H1 (cell line): ENCODE data around the gene SMARCA4. TPM values are rescaled to one million over a fixed set of nuclear protein-coding genes. Genes with fewer than 3 reads are reported as not detected.

Source experiments
- CTCF ChIA-PET: fragments of 300-600 bp; sonication (Branson Sonifier 250); formaldehyde crosslinking; loops from one replicate; lab custom pipeline; 2021; ENCODE audit not compliant: partially characterized antibody; lab: Charles Lee
- POLR2A ChIA-PET: fragments of 300-600 bp; sonication (Branson Sonifier 250); formaldehyde crosslinking; loops from one replicate; lab custom pipeline; 2021; ENCODE audit warnings: inconsistent platforms; ENCODE audit not compliant: partially characterized antibody; lab: Charles Lee
- DNase-seq, 2 experiments: peaks; one replicate each; pipeline versions ENCODE4 v3.0.0 to v3.0.0-alpha.2; 2010 to 2022; ENCODE audit warnings: low spot score in 2 of 2, low read depth in 1 of 2, mixed read lengths in 1 of 2
- FAIRE-seq: peaks from 2 replicates; lab custom pipeline; 2011; peaks lifted over from hg19 to GRCh38; lab: Jason Lieb, UNC
- H2AFZ ChIP-seq: 2 replicates; pipeline ENCODE4 v1.8.1; 2012; ENCODE audit warnings: low read length, inconsistent platforms
- H2AK5ac ChIP-seq: 2 replicates; pipeline ENCODE4 v1.6.1; 2013; ENCODE audit warnings: low read depth, low read length
- H2BK120ac ChIP-seq: replicated peaks from 2 replicates; pipeline ENCODE3; 2013; ENCODE audit warnings: low read depth, low read length, inconsistent platforms
- H2BK12ac ChIP-seq: 2 replicates; pipeline ENCODE4 v1.6.1; 2013; ENCODE audit warnings: low read depth, low read length
- H2BK15ac ChIP-seq: 2 replicates; pipeline ENCODE4 v1.6.1; 2013; ENCODE audit warnings: low read length
- H2BK20ac ChIP-seq: 2 replicates; pipeline ENCODE4 v1.6.1; 2013; ENCODE audit warnings: low read length
- H2BK5ac ChIP-seq: 2 replicates; pipeline ENCODE4 v1.6.1; 2013; ENCODE audit warnings: low read depth, low read length
- H3K14ac ChIP-seq: 2 replicates; pipeline ENCODE4 v1.6.1; 2013; ENCODE audit warnings: inconsistent platforms; ENCODE audit not compliant: insufficient read length
- H3K18ac ChIP-seq: 2 replicates; pipeline ENCODE4 v1.6.1; 2013; ENCODE audit warnings: low read length; ENCODE audit errors: extremely low read depth
- H3K23ac ChIP-seq: 2 replicates; pipeline ENCODE4 v1.6.1; 2013; ENCODE audit warnings: inconsistent platforms; ENCODE audit not compliant: insufficient read length
- H3K23me2 ChIP-seq: 2 replicates; pipeline ENCODE4 v1.6.1; 2013; ENCODE audit warnings: low read depth, low read length
- H3K27ac ChIP-seq: 2 replicates; pipeline ENCODE4 v1.6.1; 2011; ENCODE audit warnings: low read depth, low read length, inconsistent platforms
- H3K27me3 ChIP-seq, 4 experiments: replicated peaks in 1 of 4; 1 replicate in 1 of 4; 2 replicates in 3 of 4; pipeline versions ENCODE4 v1.6.1 to v1.8.1; 2011 to 2013; ENCODE audit warnings: low read length in 3 of 4, mild to moderate bottlenecking in 3 of 4, inconsistent platforms in 2 of 4, mixed read lengths in 2 of 4, moderate library complexity in 1 of 4; ENCODE audit not compliant: control insufficient read depth in 3 of 4, insufficient read depth in 3 of 4; ENCODE audit errors: extremely low read depth in 1 of 4
- H3K36me3 ChIP-seq, 4 experiments: 2 replicates each; pipeline versions ENCODE4 v1.6.1 to v1.8.1; 2011 to 2013; ENCODE audit warnings: mild to moderate bottlenecking in 4 of 4, low read length in 3 of 4, moderate library complexity in 2 of 4, control low read depth in 1 of 4, inconsistent platforms in 1 of 4; ENCODE audit not compliant: insufficient read depth in 4 of 4, control insufficient read depth in 2 of 4
- H3K4ac ChIP-seq: replicated peaks from 2 replicates; pipeline ENCODE3; 2013; ENCODE audit warnings: low read length, low read depth, mixed read lengths, inconsistent platforms; ENCODE audit not compliant: insufficient read length
- H3K4me1 ChIP-seq, 4 experiments: replicated peaks in 1 of 4; 1 replicate in 1 of 4; 2 replicates in 3 of 4; pipeline versions ENCODE4 v1.6.1 to v1.8.1; 2011 to 2013; ENCODE audit warnings: low read length in 3 of 4, inconsistent platforms in 2 of 4, mixed read lengths in 1 of 4; ENCODE audit not compliant: insufficient read depth in 4 of 4, control insufficient read depth in 3 of 4
- H3K4me2 ChIP-seq, 2 experiments: 2 replicates each; pipeline versions ENCODE4 v1.6.1 to v1.8.1; 2011 to 2013; ENCODE audit warnings: low read depth in 2 of 2, low read length in 2 of 2, control low read depth in 1 of 2, inconsistent platforms in 1 of 2, mild to moderate bottlenecking in 1 of 2; ENCODE audit not compliant: insufficient read depth in 1 of 2
- H3K4me3 ChIP-seq, 4 experiments: fragments of 200-600, 300-600 bp in 1 of 4; sonication (generic), shearing (Covaris generic), sonication (Bioruptor Twin) in 1 of 4; 2 replicates each; pipeline versions ENCODE4 v1.5.1 to v1.8.1; 2011 to 2016; ENCODE audit warnings: low read length in 4 of 4, low read depth in 3 of 4, control low read depth in 2 of 4, inconsistent platforms in 2 of 4, mild to moderate bottlenecking in 2 of 4, mixed read lengths in 1 of 4, moderate library complexity in 1 of 4; ENCODE audit not compliant: insufficient read depth in 2 of 4; ENCODE audit errors: extremely low read depth in 1 of 4
- H3K56ac ChIP-seq: replicated peaks from 2 replicates; pipeline ENCODE3; 2013; ENCODE audit warnings: low read depth, mild to moderate bottlenecking, mixed read lengths, low read length, inconsistent platforms; ENCODE audit not compliant: insufficient read length
- H3K79me1 ChIP-seq: 2 replicates; pipeline ENCODE4 v1.6.1; 2013; ENCODE audit warnings: low read depth, low read length, control low read depth
- H3K79me2 ChIP-seq, 2 experiments: 2 replicates each; pipeline versions ENCODE4 v1.6.1 to v1.8.1; 2012 to 2013; ENCODE audit warnings: low read length in 2 of 2, mild to moderate bottlenecking in 2 of 2, inconsistent platforms in 1 of 2; ENCODE audit not compliant: insufficient read depth in 2 of 2, control insufficient read depth in 1 of 2
- H3K9ac ChIP-seq, 4 experiments: replicated peaks in 1 of 4; 1 replicate in 1 of 4; 2 replicates in 3 of 4; pipeline versions ENCODE4 v1.6.1 to v1.8.1; 2011 to 2013; ENCODE audit warnings: low read depth in 3 of 4, low read length in 3 of 4, control low read depth in 2 of 4, mild to moderate bottlenecking in 2 of 4, moderate library complexity in 2 of 4, inconsistent platforms in 1 of 4; ENCODE audit errors: extremely low read depth in 1 of 4
- H3K9me3 ChIP-seq, 2 experiments: 2 replicates each; pipeline versions ENCODE4 v1.6.1 to v1.8.1; 2012 to 2013; ENCODE audit warnings: mild to moderate bottlenecking in 2 of 2, moderate library complexity in 2 of 2, control low read depth in 1 of 2, inconsistent platforms in 1 of 2, low read depth in 1 of 2, low read length in 1 of 2, mixed read lengths in 1 of 2; ENCODE audit not compliant: insufficient read depth in 2 of 2
- H4K20me1 ChIP-seq, 2 experiments: replicated peaks in 1 of 2; 2 replicates each; pipeline versions ENCODE3 to v1.8.1; 2011 to 2013; ENCODE audit warnings: inconsistent platforms in 2 of 2, low read length in 2 of 2, mild to moderate bottlenecking in 1 of 2; ENCODE audit not compliant: insufficient read depth in 2 of 2, control insufficient read depth in 1 of 2
- H4K5ac ChIP-seq: 2 replicates; pipeline ENCODE4 v1.6.1; 2013; ENCODE audit warnings: low read length, low read depth, mixed read lengths, inconsistent platforms; ENCODE audit not compliant: insufficient read length
- H4K8ac ChIP-seq: 2 replicates; pipeline ENCODE4 v1.8.0; 2013; ENCODE audit warnings: mild to moderate bottlenecking, moderate library complexity, low read length, inconsistent platforms; ENCODE audit not compliant: insufficient read depth; ENCODE audit errors: extremely low read depth
- H4K91ac ChIP-seq: replicated peaks from 2 replicates; pipeline ENCODE3; 2013; ENCODE audit warnings: low read length, mixed read lengths, inconsistent platforms; ENCODE audit not compliant: insufficient read length
- BACH1 ChIP-seq: IDR thresholded peaks from 2 replicates; pipeline ENCODE4 v1.6.1; 2012; ENCODE audit warnings: low read length, improper control_type of control experiment
- EP300 ChIP-seq, 2 experiments: IDR thresholded peaks; 1 replicate in 1 of 2; 2 replicates in 1 of 2; pipeline ENCODE4 v1.6.1; 2011 to 2012; ENCODE audit warnings: low read depth in 2 of 2, low read length in 2 of 2, mild to moderate bottlenecking in 2 of 2, borderline replicate concordance in 1 of 2, inconsistent platforms in 1 of 2, moderate library complexity in 1 of 2
- POLR2A ChIP-seq, 2 experiments: IDR thresholded peaks; 1 replicate in 1 of 2; 2 replicates in 1 of 2; pipeline ENCODE4 v1.6.1; 2011; ENCODE audit warnings: low read depth in 2 of 2, low read length in 2 of 2, mild to moderate bottlenecking in 2 of 2; ENCODE audit errors: control extremely low read depth in 1 of 2
- RNF2 ChIP-seq: fragments of 200-900, 300-1000 bp; sonication (generic); IDR thresholded peaks from 2 replicates; pipeline ENCODE4 v1.7.1; 2016; ENCODE audit warnings: borderline replicate concordance, low read depth, mild to moderate bottlenecking, antibody characterized with exemption, low read length; ENCODE audit not compliant: poor library complexity, severe bottlenecking; ENCODE audit errors: missing control alignments
- TAF7 ChIP-seq: optimal IDR thresholded peaks from 2 replicates; pipeline ENCODE3; 2011; ENCODE audit warnings: low read depth, mild to moderate bottlenecking, inconsistent platforms, low read length, moderate library complexity, borderline replicate concordance
- USF2 ChIP-seq: IDR thresholded peaks from 2 replicates; pipeline ENCODE4 v1.6.1; 2011; ENCODE audit warnings: low read length, improper control_type of control experiment
- WGBS, 2 experiments: shearing (Covaris generic) in 1 of 2; methylation state at CpG; one replicate each; pipeline versions ENCODE4 v1.1.6 to v1.1.7; 2013 to 2015; ENCODE audit warnings: low lambda C conversion rate in 2 of 2, mixed read lengths in 2 of 2, inconsistent platforms in 1 of 2, low coverage in 1 of 2, missing lambda C conversion rate in 1 of 2; ENCODE audit not compliant: insufficient replicate concordance in 2 of 2, insufficient coverage in 1 of 2, insufficient read length in 1 of 2; ENCODE audit errors: extremely low coverage in 1 of 2, missing lambda C conversion rate in 1 of 2; 5-methylcytosine and 5-hydroxymethylcytosine counted together
- polyA plus RNA-seq, 7 experiments: library from polyadenylated mRNA; depleted of rRNA in 3 of 7; stranded (reverse) in 5 of 7; unstranded in 2 of 7; fragments of >200 nt in 5 of 7; fragments of 200-250 nt in 2 of 7; gene quantifications; 1 replicate in 5 of 7; 2 replicates in 1 of 7; 4 replicates in 1 of 7; pipeline versions ENCODE4 v1.2.1 to v1.2.3, GENCODE V29; 2011 to 2013; ENCODE audit warnings: missing spikeins in 2 of 7, mixed read lengths in 2 of 7
- total RNA-seq: library from RNA; stranded (reverse); fragmentation: NEBNext Ultra II Directional; extraction: Animal tissue kit (Norgen Biotek cat#: 25700); gene quantifications from 2 replicates; pipeline ENCODE4 v1.2.1, GENCODE V29; 2021

The SMARCA4 gene
- total and polyA plus RNA-seq, 2 of the 8 experiments (the other 6 are each of a cell fraction or from before 2014, with no cell fraction given) = 86.4 to 263 TPM

- POLR2A ChIA-PET = interaction anchor here (0.6 to 0.8 kb wide), 2 partner anchors 113 to 519 kb away, joined by 3 to 4 read pairs; no protein-coding TSS in a partner anchor
- no peak for DNase-seq
Observed at GRCh38 chr19:11025997-11026396, 65.2 kb downstream of the SMARCA4 start.

More at GRCh38 chr19:11025997-11026396, 65.2 kb downstream of the SMARCA4 start:
- TF ChIP-seq USF2 (no peak), POLR2A (IDR thresholded peaks at IDR 0.05; ENCODE audit: control extremely low read depth in 1 of 2, low read depth in 2 of 2, low read length in 2 of 2) (no peak), BACH1 (no peak), TAF7 (no peak), EP300 (IDR thresholded peaks at IDR 0.05; ENCODE audit: borderline replicate concordance in 1 of 2, low read depth in 2 of 2, low read length in 2 of 2) (no peak), RNF2 (no peak)
- H3K23ac ChIP-seq = no peak overlapping the region
- H3K4me2 ChIP-seq = no peak overlapping the region
- H3K56ac ChIP-seq = no peak overlapping the region
- no peak overlapping the region for H3K9ac ChIP-seq
- no peak overlapping the region for H2AFZ ChIP-seq
- H3K4me1 ChIP-seq = no peaks in the 10 kb centered on the region
- H4K8ac ChIP-seq = no peak overlapping the region
- H4K5ac ChIP-seq = no peak overlapping the region
- CTCF ChIA-PET = interaction anchor here (2.7 kb wide), 1 partner anchor 10 kb away, joined by 12 read pairs; no protein-coding TSS in a partner anchor
- no peak overlapping the region for H4K91ac ChIP-seq
- H3K27me3 ChIP-seq = no peaks in the 10 kb centered on the region
- no peak overlapping the region for H2BK5ac ChIP-seq
- peaks cover 5% of the 10 kb centered on the region; the same call in 1 of the 2 replicates for H3K79me1 ChIP-seq
- H2BK15ac ChIP-seq = no peak overlapping the region
- H2BK12ac ChIP-seq = no peak overlapping the region
- 91% methylated on average over 12 of the region's 16 CpGs; no CpG with 5 or more reads in 1 of the 2 experiments for WGBS, 2 experiments
- peaks cover 50 to 82% (median 74%) of the 10 kb centered on the region in 4 experiments for H3K36me3 ChIP-seq
- H2BK20ac ChIP-seq = no peak overlapping the region
- no peak overlapping the region for H3K27ac ChIP-seq
- H3K18ac ChIP-seq = no peak overlapping the region
- no peaks in the 10 kb centered on the region; a peak in 1 of 4 replicates for H3K79me2 ChIP-seq
- H3K4me3 ChIP-seq = no peak overlapping the region
- H4K20me1 ChIP-seq = peaks cover 2 to 16% of the 10 kb centered on the region in 2 experiments
- no peak for FAIRE-seq
- H3K23me2 ChIP-seq = no peaks in the 10 kb centered on the region
- no peaks in the 10 kb centered on the region for H3K9me3 ChIP-seq
- H2BK120ac ChIP-seq = no peak overlapping the region
- no peak overlapping the region for H3K4ac ChIP-seq
- no peak overlapping the region for H3K14ac ChIP-seq
- no peak overlapping the region for H2AK5ac ChIP-seq
